Astrocyte (in vitro differentiated cells and primary cell): ENCODE results near the gene COL18A1. TPM values are rescaled to one million over a fixed set of nuclear protein-coding genes. Genes with fewer than 3 reads are reported as not detected.

Source experiments
- DNase-seq: peaks from one replicate; pipeline ENCODE4 v3.0.0-alpha.2; 2010; ENCODE audit warnings: low read depth
- FAIRE-seq: peaks from 2 replicates; lab custom pipeline; 2011; peaks lifted over from hg19 to GRCh38; lab: Jason Lieb, UNC
- H2AFZ ChIP-seq: 2 replicates; pipeline ENCODE4 v1.6.0; 2012; ENCODE audit warnings: low read depth, low read length, inconsistent platforms
- H3K27ac ChIP-seq: 2 replicates; pipeline ENCODE4 v1.5.1; 2011; ENCODE audit warnings: low read depth, low read length, inconsistent platforms
- H3K27me3 ChIP-seq: 2 replicates; pipeline ENCODE4 v1.6.0; 2011; ENCODE audit warnings: low read length, inconsistent platforms; ENCODE audit not compliant: insufficient read depth
- H3K36me3 ChIP-seq: 2 replicates; pipeline ENCODE4 v1.5.1; 2011; ENCODE audit warnings: low read length, inconsistent platforms; ENCODE audit not compliant: insufficient read depth
- H3K4me1 ChIP-seq: 2 replicates; pipeline ENCODE4 v1.5.1; 2011; ENCODE audit warnings: low read length, inconsistent platforms; ENCODE audit not compliant: insufficient read depth
- H3K4me2 ChIP-seq: 2 replicates; pipeline ENCODE4 v1.6.0; 2012; ENCODE audit warnings: low read length, inconsistent platforms
- H3K4me3 ChIP-seq: 2 replicates; pipeline ENCODE4 v1.5.1; 2011; ENCODE audit warnings: low read depth, mild to moderate bottlenecking, low read length, inconsistent platforms; ENCODE audit not compliant: insufficient read depth
- H3K79me2 ChIP-seq: 2 replicates; pipeline ENCODE4 v1.6.0; 2012; ENCODE audit warnings: mild to moderate bottlenecking, low read length, inconsistent platforms; ENCODE audit not compliant: insufficient read depth
- H3K9ac ChIP-seq: 2 replicates; pipeline ENCODE4 v1.6.0; 2012; ENCODE audit warnings: mild to moderate bottlenecking, low read length, inconsistent platforms
- H3K9me3 ChIP-seq: 2 replicates; pipeline ENCODE4 v1.5.1; 2012; ENCODE audit warnings: low read depth, mild to moderate bottlenecking, low read length, inconsistent platforms; ENCODE audit not compliant: insufficient read depth
- H4K20me1 ChIP-seq: 2 replicates; pipeline ENCODE4 v1.6.0; 2012; ENCODE audit warnings: low read length, inconsistent platforms; ENCODE audit not compliant: insufficient read depth
- H3K27ac Mint-ChIP-seq: one replicate; pipeline ENCODE4 v1.8.0; 2021; ENCODE audit warnings: mild to moderate bottlenecking, mixed read lengths; ENCODE audit not compliant: unreplicated experiment
- H3K27me3 Mint-ChIP-seq: one replicate; pipeline ENCODE4 v1.8.0; 2021; ENCODE audit warnings: low read depth, mixed read lengths; ENCODE audit not compliant: unreplicated experiment
- H3K36me3 Mint-ChIP-seq: one replicate; pipeline ENCODE4 v1.8.0; 2021; ENCODE audit warnings: low read depth, mixed read lengths; ENCODE audit not compliant: unreplicated experiment
- H3K4me1 Mint-ChIP-seq: one replicate; pipeline ENCODE4 v1.8.0; 2021; ENCODE audit warnings: low read depth, mixed read lengths; ENCODE audit not compliant: unreplicated experiment
- H3K4me3 Mint-ChIP-seq: one replicate; pipeline ENCODE4 v1.8.0; 2021; ENCODE audit warnings: mild to moderate bottlenecking, moderate library complexity, mixed read lengths; ENCODE audit not compliant: unreplicated experiment
- H3K9me3 Mint-ChIP-seq: one replicate; pipeline ENCODE4 v1.8.0; 2021; ENCODE audit warnings: mild to moderate bottlenecking, mixed read lengths; ENCODE audit not compliant: unreplicated experiment
- CTCF ChIP-seq: IDR thresholded peaks from 2 replicates; pipeline ENCODE4 v1.5.1; 2011; ENCODE audit warnings: low read depth, mild to moderate bottlenecking, inconsistent platforms, low read length, moderate library complexity; ENCODE audit not compliant: insufficient read depth
- EZH2 ChIP-seq: IDR thresholded peaks from 2 replicates; pipeline ENCODE4 v1.6.1; 2012; ENCODE audit warnings: mild to moderate bottlenecking, low read length, inconsistent platforms; ENCODE audit not compliant: insufficient read depth
- total RNA-seq: library from RNA; stranded (reverse); gene quantifications from 2 replicates; pipeline ENCODE4 v1.2.1, GENCODE V29; 2021

Gene COL18A1
- total RNA-seq, 1 donor from 2014 or later = 616 TPM

DNA sequence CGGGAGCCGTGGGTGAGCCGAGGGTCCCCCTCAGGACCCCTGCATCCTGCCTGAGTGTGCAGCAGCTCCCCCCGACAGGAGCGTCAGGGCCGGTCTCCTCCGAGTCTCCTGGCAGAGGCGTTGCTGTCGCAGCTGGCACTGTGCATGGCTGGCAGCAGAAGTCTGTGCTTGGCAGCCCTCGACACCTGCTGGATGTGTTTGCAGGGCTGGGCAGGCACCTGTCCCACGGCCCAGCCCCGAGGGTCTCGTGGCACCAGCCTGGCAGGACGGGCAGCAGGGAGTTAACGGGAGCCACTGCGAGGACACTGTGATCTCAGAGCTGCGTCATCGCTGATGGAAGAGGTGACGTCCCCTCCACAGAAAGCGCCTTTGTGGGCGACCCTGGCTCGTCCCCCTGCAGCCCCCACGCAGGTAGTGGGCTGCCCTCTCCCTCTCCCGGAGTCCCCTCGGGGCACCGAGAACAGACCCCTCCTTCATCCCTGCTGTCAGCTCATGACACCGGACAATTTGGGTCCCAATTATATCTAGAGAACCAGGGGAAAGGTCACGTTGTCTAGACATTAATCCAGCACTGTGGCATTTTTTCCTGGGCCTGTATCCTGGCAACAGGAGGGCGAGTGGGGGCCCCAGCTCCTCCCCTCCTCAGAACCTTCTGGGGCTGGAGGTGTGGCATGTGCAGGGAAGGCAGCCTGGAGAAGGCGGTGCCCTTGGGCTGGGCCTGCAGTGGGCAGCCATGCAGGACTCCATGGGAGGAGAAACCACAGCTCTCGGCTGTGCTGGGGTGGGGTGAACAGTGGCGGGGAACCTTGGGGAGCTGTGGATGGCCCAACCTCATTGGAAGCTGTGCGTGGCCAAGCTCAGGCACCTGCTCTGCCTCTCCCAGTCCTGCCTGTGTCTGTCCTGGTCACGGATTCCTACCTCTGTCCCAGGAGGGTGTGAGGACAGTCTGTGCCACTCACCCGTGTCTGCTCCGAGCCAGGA is 15.4 kb downstream of the COL18A1 start:
- no peaks in the 10 kb centered on the region for H3K9me3 Mint-ChIP-seq
- Histone ChIP-seq H2AFZ (no peak overlapping the region), H3K4me3 (no peak overlapping the region), H3K4me1 (peaks cover 12% of the 10 kb centered on the region), H3K4me2 (peak overlapping the region; percentile 36), H3K27me3 (no peaks in the 10 kb centered on the region), H3K27ac (no peak overlapping the region), H3K79me2 (peaks cover 92% of the 10 kb centered on the region), H3K9ac (peak overlapping the region; percentile 46), H3K9me3 (no peaks in the 10 kb centered on the region), H4K20me1 (peaks cover 91% of the 10 kb centered on the region), H3K36me3 (no peaks in the 10 kb centered on the region)
- no peak overlapping the region for H3K4me3 Mint-ChIP-seq
- no peaks in the 10 kb centered on the region for H3K27me3 Mint-ChIP-seq
- no peak for FAIRE-seq
- H3K36me3 Mint-ChIP-seq = peaks cover 7% of the 10 kb centered on the region
- DNase-seq = no peak
- H3K27ac Mint-ChIP-seq = no peak overlapping the region
- no peak for TF ChIP-seq EZH2
- TF ChIP-seq CTCF = no peak
- peaks cover 27% of the 10 kb centered on the region for H3K4me1 Mint-ChIP-seq

DNA sequence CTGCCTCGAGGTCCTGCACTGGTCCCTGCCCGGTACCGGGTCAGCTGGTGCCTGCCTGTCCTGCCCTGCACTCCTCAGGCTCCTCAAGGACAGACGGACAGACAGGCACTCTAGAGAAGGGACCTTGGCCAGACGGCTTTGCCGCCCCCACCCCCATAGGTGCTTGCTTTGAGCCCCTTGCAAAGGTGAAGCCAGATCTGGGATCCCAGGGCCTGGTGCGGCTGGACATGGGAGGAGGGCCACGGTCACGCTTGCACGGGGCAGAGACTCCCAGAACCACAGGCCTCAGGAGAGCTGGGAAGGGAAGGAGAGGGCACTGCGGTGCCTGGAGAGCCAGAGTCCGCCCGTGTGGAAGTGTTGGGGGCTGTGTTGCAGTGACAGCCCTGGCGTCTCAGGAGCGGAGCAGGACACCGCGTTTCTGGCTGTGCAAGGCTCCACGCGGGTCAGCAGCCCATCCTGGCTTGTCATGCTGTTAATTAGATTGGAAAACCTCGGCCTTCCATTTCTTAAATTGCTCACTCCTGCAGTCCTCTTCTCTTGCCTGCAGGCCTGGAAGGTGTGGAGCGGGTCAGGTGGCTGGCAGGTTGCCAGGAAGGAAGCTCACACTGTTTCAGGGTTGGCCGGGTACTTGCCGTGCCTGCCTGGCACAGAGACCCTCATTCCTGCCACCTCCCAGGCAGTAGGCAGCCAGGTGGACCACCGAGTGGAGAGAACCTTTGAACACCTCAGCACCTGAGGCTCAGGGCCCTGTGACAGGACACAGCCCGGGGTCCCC is 16.3 kb downstream of the COL18A1 start:
- H3K9me3 ChIP-seq = no peaks in the 10 kb centered on the region
- Mint-ChIP-seq H3K4me1 (peaks cover 27% of the 10 kb centered on the region), H3K27me3 (no peaks in the 10 kb centered on the region), H3K9me3 (no peaks in the 10 kb centered on the region), H3K27ac (no peak overlapping the region), H3K4me3 (no peak overlapping the region), H3K36me3 (peaks cover 7% of the 10 kb centered on the region)
- H2AFZ ChIP-seq = no peak overlapping the region
- H3K27ac ChIP-seq = no peak overlapping the region
- H3K4me1 ChIP-seq = peaks cover 12% of the 10 kb centered on the region
- H3K9ac ChIP-seq = no peak overlapping the region
- H3K4me3 ChIP-seq = no peak overlapping the region
- no peaks in the 10 kb centered on the region for H3K36me3 ChIP-seq
- H3K79me2 ChIP-seq = peaks cover 89% of the 10 kb centered on the region
- no peak overlapping the region for H3K4me2 ChIP-seq
- H4K20me1 ChIP-seq = peaks cover 82% of the 10 kb centered on the region
- TF ChIP-seq CTCF (no peak), EZH2 (no peak)
- DNase-seq (no peak), FAIRE-seq (no peak)
- no peaks in the 10 kb centered on the region for H3K27me3 ChIP-seq
